CD4-positive, alpha-beta T cell treated with Interleukin-17A for 1 hour (primary cell): ENCODE results near the gene MRNIP.
A peak's percentile ranks its signal among the peaks of the same experiment; 100 is the strongest.

ENCODE experiments used
- DNase-seq: peaks from one replicate; pipeline ENCODE4 v3.0.0-alpha.2; 2020

The MRNIP gene, protein sequence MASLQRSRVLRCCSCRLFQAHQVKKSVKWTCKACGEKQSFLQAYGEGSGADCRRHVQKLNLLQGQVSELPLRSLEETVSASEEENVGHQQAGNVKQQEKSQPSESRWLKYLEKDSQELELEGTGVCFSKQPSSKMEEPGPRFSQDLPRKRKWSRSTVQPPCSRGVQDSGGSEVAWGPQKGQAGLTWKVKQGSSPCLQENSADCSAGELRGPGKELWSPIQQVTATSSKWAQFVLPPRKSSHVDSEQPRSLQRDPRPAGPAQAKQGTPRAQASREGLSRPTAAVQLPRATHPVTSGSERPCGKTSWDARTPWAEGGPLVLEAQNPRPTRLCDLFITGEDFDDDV

DNA sequence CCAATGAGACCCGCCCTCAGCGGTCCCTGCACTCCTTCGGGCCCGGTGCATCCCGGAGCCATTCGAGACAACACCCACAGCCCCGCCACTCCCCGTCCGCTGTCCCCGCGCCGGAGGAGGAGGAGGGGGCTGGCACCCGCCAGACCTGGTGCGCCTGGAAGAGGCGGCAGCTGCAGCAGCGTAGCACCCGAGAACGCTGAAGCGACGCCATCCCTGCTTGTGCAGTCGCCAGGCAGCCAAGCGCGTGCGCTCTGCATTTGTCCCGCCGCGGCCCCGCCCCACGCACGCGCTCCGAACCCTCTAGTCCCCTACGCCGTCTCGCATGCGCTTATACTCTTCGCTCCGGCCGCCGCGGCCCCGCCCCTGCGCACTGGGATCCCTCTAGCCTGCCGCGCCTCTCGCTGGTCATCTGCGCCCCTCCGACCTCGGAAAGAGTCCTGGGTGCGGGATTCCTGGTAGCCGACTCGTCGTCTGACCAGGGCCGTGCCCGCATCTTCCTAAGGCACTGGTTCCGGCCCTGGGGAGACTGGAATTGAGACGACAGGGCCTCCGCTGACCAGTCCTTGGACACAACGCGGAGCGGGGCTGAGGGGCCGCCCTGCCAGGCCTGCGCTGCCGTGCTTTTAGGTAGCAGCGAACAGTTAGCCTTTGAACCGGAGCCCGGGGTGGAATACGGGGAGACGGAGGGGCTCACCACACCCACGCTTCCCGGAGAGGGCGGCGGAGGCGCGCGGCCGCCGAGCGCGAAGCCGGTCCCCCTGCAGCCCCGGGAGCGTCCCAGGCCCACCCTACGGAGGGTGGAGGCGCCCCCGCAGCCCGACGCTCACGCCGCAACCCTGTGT lies at the start of gene MRNIP:
MRNIP (minus strand) TSS at position 232 of the 842 bp plus-strand sequence; CDS start at position 211, 21 bp downstream.
- peak; percentile 87 for DNase-seq

DNA sequence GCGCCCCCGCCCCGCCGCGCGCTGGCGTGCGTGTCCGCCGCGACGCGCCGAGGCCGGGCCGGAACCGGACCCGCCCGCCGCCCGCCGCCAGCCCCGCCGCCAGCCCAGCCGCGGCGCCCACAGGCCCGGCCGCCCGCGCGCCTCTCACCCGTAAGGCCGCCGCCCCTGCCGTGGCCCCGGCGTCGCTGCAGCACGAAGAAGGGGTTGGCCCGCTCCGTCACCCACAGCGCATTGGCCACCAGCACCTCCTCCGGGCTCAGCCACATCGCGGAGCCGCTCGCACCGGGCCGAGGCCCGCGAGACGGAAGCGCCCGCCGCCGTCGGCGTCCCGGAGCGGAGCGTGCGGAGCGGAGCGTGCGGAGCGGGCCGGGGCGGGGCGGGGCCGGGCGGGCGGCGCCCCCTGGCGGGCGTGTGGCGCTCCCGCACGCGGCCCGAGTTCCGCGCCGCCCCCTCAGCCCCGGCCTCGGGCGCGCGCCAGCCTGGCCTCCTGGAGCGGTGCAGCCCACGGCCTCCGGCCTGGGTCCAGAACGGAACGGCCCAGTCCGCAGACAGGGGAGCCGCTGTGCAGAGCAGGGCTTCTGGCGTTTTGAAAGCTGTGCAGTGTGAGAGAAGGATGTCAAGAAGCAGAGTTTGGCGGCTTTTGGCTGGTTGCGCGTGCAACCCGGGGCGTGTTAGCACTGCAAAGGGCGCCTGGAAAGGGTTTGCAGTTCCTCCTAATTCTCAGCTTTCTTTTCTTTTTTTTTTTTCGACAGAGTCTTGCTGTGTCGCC lies 49.1 kb upstream of the MRNIP start, which contains the start of gene TBC1D9B:
TBC1D9B (minus strand) TSS at position 342 of the 769 bp plus-strand sequence; CDS start at position 266, 76 bp downstream.
- DNase-seq: peak; percentile 81

DNA sequence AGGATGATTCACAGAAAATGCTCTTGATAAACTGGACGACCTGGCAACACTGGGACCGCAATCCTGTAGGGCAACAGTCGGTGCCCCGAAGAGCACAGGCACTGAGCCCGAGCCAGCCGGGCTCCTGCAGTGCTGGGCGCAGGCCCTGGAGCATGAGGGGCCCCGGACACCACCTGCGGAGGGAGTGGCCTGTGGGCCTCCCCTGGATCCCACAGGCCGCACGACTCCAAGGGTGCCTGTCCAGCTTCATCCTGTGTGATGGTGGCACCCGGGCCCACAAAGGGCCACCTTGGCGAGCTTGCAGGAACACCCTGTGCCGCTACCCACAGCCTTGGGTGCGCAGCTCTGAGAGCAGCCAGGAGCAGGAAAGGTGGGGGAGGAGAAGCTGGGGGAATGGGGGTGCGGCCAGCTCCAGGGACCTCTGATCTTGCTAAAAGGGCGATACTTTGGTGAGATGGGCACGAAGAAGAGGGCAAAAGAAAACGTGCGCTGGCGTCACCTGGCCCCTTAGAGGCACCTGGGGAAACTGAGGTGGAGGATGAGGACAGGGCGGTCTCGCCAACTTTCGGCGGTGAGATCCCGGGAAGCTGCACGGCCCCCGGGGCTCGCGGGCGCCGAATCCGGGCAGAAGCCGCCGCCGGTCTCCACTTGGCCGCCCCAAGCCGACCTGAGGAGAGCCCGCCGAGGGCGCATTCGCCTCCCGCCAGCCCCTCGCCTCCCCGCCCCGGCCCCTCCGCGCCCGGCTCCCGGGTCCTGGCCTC lies 48.4 kb upstream of the MRNIP start:
- DNase-seq: no peak

DNA sequence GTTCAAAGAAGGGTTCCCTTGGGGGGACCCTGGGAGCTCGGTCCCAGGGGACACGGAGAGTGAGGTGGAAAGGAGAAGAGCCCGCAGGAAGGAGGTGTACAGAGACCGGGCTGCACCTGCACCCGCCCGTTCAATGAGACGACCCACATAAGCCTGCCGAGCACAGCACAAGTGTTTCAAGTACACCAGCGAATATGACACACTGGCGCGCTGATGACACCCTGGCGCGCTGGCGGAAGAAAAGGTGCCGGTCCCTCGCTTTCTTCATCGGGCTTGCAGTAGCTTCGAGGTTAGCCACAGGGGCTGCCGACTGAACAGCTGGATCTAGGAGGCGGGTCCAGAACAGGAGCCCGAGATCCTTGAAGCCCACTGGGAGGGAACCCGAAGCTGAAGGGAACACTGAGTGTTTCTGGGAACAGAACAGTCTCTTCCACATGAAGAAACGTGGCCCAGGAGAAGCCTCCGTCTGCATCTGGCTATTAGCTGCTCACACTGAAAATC lies 47.7 kb upstream of the MRNIP start:
- no peak for DNase-seq

DNA sequence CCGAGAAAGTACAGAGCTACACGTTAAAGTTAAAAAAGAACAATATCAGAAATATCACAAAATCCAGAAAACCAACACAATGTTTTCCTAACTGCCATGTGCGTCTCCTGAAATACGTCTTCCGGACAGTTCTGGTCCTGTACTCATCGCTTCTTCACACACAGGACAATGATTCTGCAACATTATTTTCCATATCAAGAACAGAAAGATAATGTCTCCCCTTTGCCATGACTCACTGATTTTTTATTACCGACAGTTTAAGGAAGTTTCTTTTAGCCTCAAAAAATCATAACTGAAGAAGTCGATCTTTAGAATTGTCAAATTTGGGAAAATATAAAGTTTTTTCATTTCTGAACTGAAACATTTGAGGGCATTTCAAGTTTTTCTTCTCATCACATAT lies 46.5 kb upstream of the MRNIP start:
- no peak for DNase-seq

DNA sequence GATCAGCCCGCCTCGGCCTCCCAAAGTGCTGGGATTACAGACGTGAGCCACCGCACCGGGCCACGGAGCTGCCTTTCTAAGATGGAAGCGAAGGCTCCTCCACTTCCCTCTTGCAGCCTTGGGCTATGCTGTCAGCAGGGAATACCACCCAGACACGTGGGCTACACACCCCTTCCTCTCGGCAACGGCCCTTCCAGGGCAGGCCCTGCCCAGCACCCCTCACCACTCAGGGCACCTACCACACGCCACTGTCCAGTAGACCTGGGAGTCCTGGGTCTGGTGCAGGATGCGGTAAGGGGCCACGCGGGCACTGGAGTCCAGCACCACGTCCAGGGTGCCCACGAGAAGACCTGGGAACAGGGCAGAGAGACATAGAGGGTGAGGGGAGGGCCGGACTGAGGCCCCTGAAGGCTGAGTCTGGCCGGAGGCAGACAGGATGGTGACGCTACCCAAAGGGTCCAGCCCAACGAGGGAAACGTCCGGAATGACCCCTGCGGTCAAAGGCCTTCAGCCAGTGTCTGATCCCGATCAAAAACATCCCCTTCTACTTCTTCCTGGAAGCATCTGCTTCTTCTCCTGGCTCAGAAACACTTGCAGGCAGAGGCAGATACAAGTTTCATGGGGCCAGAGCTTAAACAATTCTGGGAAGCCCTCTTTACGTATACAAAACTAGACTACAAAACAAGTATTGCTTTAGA lies 46.0 kb upstream of the MRNIP start:
- DNase-seq: no peak

DNA sequence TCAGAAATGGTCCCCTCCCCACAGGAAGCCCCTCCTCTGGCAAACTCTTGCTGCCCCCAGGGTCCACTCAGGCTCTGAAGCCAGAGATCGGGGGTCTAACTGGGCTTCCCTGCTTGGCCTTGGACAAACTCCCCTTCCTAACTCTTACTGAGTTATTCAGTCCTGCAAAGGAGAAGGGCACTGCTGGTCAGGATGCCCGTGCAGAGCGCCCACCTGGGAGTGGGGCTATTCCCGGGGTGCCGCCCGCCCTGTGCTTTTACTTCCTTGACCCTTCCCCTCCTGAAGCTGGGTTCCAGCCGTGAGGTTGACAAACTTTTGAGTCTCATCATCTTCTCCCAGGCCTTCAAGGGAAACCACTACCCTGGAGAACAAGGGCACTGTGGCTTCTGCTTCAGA lies 44.1 kb upstream of the MRNIP start:
- DNase-seq: no peak

DNA sequence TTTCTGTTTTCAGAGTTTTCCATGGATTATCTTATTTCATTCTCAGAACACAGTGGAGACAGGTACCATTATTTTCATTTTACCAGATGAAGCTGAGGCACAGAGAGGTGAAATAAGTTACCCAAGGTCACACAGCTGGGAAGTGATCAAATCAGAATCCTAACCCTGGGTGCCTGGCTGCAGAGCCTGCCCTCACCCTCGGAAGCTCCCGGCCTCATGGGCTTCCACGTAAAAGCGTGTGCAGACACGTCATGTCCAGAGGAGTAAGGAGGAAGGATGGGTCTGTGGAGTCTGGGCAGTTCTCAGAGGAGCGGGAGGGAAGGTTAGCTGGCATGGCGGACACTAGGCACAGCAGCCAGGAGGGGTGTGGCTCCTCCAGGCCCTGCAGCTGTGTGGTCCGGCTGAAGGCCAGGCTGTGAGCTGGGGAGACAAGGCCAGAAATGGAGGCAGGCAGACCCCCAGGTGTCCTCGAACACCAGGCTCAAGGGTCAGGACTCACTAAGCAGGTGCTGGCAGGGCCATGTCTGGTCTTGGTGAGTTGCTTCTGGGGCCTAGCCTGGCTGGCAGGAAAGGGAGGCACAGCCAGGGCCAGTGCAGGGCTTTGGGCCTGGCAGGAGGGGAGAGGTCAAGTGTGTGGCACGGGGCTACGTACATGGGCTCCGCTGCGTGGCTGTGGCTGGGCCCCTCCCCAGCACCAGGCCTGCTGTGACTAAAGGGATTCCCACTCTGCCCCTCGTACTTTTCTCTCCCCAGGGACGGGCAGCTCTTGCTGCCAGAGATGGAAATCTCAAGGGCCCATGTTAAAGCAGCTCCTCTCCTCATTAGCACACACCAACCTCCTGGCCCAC lies 43.5 kb upstream of the MRNIP start:
- DNase-seq: no peak

DNA sequence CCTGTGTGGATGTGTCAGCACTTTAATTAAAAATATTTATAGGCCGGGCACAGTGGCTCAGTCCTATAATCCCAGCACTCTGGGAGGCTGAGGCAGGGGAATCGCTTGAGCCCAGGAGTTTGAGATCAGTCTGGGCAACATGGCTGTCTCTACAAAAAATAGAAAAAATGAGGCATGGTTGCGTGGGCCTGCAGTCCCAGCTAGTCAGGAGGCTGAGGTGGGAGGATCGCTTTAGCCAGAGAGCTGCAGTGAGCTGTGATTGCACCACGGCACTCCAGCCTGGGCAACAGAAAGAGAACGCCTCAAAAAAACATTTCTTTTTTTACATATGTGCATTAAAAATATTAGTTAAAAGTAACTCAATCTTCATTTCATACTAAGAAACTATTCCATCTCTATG lies 42.8 kb upstream of the MRNIP start:
- DNase-seq: no peak

DNA sequence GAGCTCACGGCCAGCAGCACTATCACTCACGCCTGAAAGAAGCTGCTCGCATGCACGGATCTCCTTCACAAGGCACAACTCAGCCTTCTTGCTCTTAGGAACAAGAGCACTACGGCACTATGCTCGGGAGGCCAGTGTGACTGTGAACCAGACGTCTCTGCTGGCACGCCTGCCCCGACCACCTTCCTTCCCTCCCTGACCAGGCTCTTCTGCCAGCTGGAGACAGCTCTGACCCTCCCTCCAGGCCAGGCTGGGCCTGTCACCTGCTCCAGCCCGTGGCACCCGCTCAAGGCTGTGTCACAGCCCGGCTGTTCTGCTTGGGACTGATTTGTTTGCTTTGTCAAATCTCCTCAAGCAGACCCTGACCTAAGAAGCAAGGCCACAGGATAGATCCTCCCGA lies 42.1 kb upstream of the MRNIP start:
- no peak for DNase-seq

DNA sequence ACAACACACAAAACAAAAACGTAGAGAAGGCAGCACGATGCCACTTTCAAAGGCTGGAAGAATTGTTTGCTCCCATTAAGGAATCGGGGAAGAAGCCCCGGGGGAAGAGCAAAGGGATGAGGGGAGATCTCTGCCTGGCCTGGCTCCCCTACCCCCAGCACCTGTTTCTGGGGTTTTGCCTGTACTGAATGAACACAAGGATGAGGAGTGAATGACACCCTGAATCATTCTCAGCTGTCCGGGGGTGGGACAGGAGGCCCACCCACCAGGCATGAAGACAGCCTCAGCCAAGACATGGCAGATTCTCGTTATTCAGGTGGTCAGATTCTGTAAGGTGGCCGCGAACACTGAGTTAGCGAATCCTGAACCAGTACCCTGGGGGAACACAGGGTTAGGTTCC lies 41.6 kb upstream of the MRNIP start:
- no peak for DNase-seq

DNA sequence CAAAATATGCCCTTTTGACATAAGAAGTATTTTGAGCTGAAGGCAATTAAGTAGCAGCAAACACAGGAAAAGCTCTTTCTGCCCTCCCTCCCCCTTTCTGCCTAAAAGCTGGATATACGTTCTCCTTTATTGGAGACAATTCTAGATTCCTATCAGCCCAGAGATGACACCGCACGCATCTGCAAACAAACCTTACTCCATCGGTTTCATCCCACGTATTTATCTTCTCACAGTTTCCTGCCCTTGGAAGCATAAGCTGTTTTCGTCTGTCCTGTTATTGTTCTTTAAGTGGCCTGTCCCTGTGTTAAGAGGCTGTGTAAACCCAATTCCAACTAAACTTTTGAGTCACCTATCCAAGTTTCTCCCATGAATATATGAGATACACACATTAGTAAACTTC lies 37.2 kb upstream of the MRNIP start:
- DNase-seq: no peak

DNA sequence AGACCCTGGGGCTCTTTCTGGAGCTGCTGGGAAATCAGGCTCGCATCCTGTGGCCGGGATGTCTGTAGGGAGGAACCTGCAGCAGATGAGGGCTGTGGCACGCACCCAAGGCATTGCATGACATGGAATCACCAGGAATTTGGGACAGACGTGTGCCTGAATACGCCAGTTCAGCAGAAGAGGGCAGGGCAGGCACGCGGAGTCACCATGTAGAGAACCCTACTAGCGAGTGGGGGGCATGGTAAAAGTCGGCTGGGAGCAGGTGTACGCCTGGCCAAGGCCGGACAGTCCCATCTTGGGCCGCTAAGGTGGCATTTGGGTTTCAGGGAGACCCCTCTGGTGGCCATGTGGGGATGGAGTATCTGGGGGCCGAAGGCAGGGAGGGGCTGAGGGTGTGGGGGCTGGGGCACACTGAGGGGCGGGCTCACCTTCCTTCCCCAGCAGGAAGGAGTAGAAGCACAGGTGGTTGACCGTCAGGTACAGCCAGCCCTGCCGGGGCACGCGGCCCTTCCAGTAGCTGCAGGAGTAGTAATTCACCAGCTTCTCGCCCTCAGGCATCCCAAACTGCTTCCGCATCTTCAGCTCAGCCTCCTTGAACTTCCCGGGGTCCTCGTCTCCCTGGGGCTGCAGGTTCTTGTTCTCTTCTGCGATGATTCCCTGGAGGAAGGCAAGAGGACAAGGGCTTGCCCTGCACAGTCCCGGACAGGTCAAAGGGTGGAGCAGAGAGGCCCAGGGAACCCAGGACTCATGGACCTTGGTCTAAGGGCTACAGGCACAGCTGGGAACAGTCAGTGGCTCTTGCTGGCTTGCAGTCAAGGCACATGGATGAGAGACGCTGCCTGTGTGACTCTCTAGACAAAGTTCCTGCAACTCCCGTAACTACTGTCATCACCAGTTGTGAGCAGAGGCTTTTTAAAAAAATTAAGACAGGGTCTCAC lies 35.6 kb upstream of the MRNIP start:
- DNase-seq: no peak

DNA sequence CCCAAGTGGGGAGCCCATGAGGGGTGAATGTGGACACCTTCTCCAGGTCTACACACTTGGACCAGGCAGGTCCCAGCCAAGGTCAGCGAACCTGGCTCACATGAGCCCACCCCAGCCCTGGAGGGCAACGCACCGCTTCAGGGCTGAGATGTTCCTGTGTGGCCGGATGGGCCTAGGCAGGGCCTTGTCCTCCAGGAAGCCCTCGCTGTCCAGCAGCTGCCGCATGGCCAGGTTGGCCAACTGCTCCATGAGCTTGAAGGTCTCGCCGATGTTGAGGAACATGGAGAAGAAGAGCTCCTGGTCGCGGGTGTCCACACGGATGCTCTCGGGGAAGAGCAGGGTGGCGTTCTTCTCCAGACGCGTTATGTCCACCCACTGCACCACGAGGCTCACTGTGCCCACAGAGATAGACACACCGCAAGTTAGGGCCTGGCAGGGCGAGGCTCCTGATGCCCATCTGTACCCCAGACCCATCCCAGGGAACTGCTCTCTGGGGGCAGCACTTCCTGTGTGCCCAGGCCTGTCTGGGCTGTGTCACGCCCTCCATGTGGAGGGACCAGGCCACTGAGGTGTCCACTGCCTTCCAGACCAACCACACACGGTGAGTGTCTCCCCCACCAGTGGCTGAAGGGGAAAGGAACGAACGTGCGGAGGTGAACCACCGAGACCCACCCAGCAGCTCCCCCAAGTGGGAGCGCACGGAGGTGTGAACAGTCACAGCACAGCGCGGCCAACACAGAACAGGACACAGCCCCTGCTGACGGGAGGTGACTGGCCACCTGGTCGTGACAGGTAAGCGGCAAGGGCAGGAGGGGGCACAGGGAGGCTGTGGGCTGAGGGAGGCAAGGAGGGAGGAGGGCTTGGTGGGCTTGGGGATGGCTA lies 34.7 kb upstream of the MRNIP start:
- DNase-seq: no peak

DNA sequence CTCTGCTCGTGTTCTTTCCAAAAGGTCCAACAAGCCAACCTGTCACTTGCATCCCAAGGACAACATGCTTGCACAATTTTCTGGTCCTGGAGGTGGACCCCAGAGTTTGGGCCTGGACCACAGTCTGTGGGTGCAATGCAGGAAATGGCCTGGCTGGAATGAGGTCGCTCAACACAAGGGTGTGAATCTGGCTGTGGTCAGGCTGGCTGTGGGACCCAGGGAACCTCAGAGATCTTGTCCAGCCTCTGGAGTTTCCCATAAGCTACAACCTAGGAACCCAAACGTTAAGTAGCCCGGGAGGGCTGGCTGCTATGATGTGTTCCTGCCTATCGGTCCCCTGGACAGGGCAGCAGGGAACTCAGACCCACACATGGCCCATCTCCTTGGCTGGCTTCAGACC lies 33.6 kb upstream of the MRNIP start:
- DNase-seq: no peak

DNA sequence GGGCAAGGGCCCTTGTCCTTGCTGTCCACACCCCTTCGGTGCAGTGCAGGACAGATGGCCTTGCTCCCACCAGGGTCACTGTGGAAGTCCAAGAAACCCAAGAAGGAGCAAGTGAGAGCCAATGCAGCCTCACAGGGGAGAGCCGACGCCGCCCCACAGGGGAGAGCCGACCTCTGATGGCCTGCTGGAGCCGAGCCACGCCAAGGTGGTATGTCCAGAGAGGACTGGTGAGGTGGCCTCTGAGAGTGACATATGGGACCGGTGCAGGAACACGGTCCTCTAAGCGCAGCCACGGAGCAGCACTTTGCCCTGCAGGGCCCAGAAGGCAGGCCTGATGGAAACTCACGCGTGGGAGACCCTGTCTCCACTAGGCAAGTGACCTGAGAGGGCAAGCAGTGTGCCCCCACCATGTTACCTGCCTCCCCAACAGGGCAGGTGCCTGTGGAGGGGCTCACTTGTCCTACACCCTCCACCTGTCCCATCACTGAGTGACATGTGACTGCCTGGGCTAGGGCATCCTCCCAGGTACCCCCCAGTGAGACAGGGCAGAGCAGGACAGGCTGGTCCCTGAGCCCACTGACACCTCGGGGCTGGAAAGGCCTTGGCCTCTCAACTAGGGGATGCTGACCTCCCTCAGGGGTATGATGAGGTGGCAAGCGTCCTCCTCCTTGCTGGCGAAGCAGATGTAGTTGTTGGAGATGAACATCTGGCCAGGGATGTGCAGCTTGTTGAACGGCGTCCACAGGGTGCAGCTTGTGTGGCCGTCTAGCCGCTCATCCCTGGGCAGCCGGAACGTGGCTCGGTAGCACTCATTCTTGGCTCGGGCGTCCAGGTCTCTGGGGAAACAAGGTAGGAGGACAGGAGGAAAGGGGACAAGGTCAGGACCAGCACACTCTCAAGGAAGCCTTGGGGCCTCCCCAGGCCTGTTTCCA lies 32.4 kb upstream of the MRNIP start:
- no peak for DNase-seq

DNA sequence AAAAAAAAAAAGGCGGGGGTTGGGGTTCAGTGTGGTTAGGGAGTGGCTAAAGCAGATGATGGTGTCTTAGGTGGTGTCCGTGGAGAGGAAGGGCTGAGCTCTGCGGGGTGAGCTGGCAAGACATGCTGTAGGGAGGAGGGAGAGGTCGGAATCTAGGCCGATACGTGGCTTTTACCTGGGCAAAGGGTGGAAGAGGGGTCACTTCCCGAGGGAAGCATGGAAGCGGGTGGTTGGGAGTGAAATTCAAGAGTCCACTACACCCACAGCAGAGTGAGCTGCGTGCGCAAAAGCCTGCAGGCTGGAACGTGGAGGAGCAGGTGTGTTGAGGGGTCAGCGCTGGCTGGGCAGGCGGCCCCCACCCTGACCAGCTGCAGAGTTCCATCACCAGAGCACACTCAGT lies 31.3 kb upstream of the MRNIP start:
- DNase-seq: no peak
